Skeletal muscle satellite cell (primary cell): ENCODE measurements around the gene DYSF.

Experiments
- H3K27me3 ChIP-seq: 2 replicates; pipeline ENCODE4 v1.7.0; 2013; ENCODE audit warnings: low read length; ENCODE audit not compliant: control insufficient read depth, insufficient read depth
- H3K36me3 ChIP-seq: 2 replicates; pipeline ENCODE4 v1.7.0; 2013; ENCODE audit warnings: mild to moderate bottlenecking, control low read depth, low read length; ENCODE audit not compliant: insufficient read depth
- H3K4me1 ChIP-seq: 2 replicates; pipeline ENCODE4 v1.7.0; 2013; ENCODE audit warnings: low read length; ENCODE audit not compliant: control insufficient read depth, insufficient read depth
- H3K4me2 ChIP-seq: 2 replicates; pipeline ENCODE4 v1.7.0; 2013; ENCODE audit warnings: mild to moderate bottlenecking, low read length
- H3K4me3 ChIP-seq: 2 replicates; pipeline ENCODE4 v1.7.0; 2013; ENCODE audit warnings: low read length
- H3K9ac ChIP-seq: 2 replicates; pipeline ENCODE4 v1.7.0; 2013; ENCODE audit warnings: mild to moderate bottlenecking, low read depth, low read length, moderate library complexity
- H3K9me3 ChIP-seq: replicated peaks from 2 replicates; pipeline ENCODE4 v1.7.0; 2013; ENCODE audit warnings: mild to moderate bottlenecking, control low read depth, low read length

DYSF gene

GRCh38 chr2:71699428-71699827, 246.1 kb downstream of the DYSF start:
- Histone ChIP-seq H3K9ac (no peak overlapping the region), H3K9me3 (no peaks in the 10 kb centered on the region), H3K27me3 (peaks cover 55% of the 10 kb centered on the region), H3K4me2 (no peak overlapping the region), H3K4me3 (no peak overlapping the region), H3K4me1 (peaks cover 4% of the 10 kb centered on the region), H3K36me3 (no peaks in the 10 kb centered on the region)

- Histone ChIP-seq H3K9me3 (no peaks in the 10 kb centered on the region), H3K9ac (no peak overlapping the region), H3K4me1 (peaks cover 4% of the 10 kb centered on the region), H3K27me3 (peaks cover 53% of the 10 kb centered on the region), H3K4me3 (no peak overlapping the region), H3K36me3 (no peaks in the 10 kb centered on the region), H3K4me2 (no peak overlapping the region)
These were observed 246.8 kb downstream of the DYSF start for GRCh38 chr2:71700041-71700657.

- Histone ChIP-seq H3K4me3 (no peak overlapping the region), H3K4me2 (no peak overlapping the region), H3K9me3 (no peaks in the 10 kb centered on the region), H3K36me3 (no peaks in the 10 kb centered on the region), H3K9ac (no peak overlapping the region), H3K4me1 (peaks cover 4% of the 10 kb centered on the region), H3K27me3 (peaks cover 58% of the 10 kb centered on the region)
These were observed 247.5 kb downstream of the DYSF start for GRCh38 chr2:71700658-71701397.

- Histone ChIP-seq H3K9me3 (no peaks in the 10 kb centered on the region), H3K36me3 (no peaks in the 10 kb centered on the region), H3K9ac (no peak overlapping the region), H3K4me2 (no peak overlapping the region), H3K27me3 (peaks cover 70% of the 10 kb centered on the region), H3K4me1 (peaks cover 4% of the 10 kb centered on the region), H3K4me3 (no peak overlapping the region)
These were observed 249.0 kb downstream of the DYSF start for GRCh38 chr2:71702071-71702970.

GRCh38 chr2:71702971-71703898, 249.9 kb downstream of the DYSF start:
- Histone ChIP-seq H3K4me3 (no peak overlapping the region), H3K9me3 (no peaks in the 10 kb centered on the region), H3K27me3 (peaks cover 79% of the 10 kb centered on the region), H3K4me2 (no peak overlapping the region), H3K36me3 (no peaks in the 10 kb centered on the region), H3K4me1 (peaks cover 4% of the 10 kb centered on the region), H3K9ac (no peak overlapping the region)

GRCh38 chr2:71704131-71704561, 250.8 kb downstream of the DYSF start:
- Histone ChIP-seq H3K4me1 (peaks cover 4% of the 10 kb centered on the region), H3K9ac (no peak overlapping the region), H3K36me3 (no peaks in the 10 kb centered on the region), H3K27me3 (peaks cover 82% of the 10 kb centered on the region), H3K9me3 (no peaks in the 10 kb centered on the region), H3K4me3 (no peak overlapping the region), H3K4me2 (no peak overlapping the region)

- no peak overlapping the region for H3K9ac ChIP-seq
- H3K27me3 ChIP-seq, result peaks cover 78% of the 10 kb centered on the region
- H3K4me1 ChIP-seq, result peaks cover 4% of the 10 kb centered on the region
- no peaks in the 10 kb centered on the region for H3K36me3 ChIP-seq
- H3K4me3 ChIP-seq, result no peak overlapping the region
- no peak overlapping the region for H3K4me2 ChIP-seq
- H3K9me3 ChIP-seq, result no peaks in the 10 kb centered on the region
These were observed 251.3 kb downstream of the DYSF start for GRCh38 chr2:71704688-71705087.

- Histone ChIP-seq H3K9me3 (no peaks in the 10 kb centered on the region), H3K4me3 (no peak overlapping the region), H3K4me1 (peaks cover 4% of the 10 kb centered on the region), H3K9ac (no peak overlapping the region), H3K36me3 (no peaks in the 10 kb centered on the region), H3K4me2 (no peak overlapping the region), H3K27me3 (peaks cover 72% of the 10 kb centered on the region)
These were observed 252.0 kb downstream of the DYSF start for GRCh38 chr2:71705171-71705960.

- Histone ChIP-seq H3K4me2 (no peak overlapping the region), H3K27me3 (peaks cover 69% of the 10 kb centered on the region), H3K36me3 (no peaks in the 10 kb centered on the region), H3K4me1 (no peaks in the 10 kb centered on the region), H3K9me3 (no peaks in the 10 kb centered on the region), H3K9ac (no peak overlapping the region), H3K4me3 (no peak overlapping the region)
These were observed 252.8 kb downstream of the DYSF start for GRCh38 chr2:71706121-71706520.

- peaks cover 63% of the 10 kb centered on the region for H3K27me3 ChIP-seq
- H3K36me3 ChIP-seq, result no peaks in the 10 kb centered on the region
- no peaks in the 10 kb centered on the region for H3K9me3 ChIP-seq
- no peak overlapping the region for H3K9ac ChIP-seq
- H3K4me1 ChIP-seq, result no peaks in the 10 kb centered on the region
- no peak overlapping the region for H3K4me2 ChIP-seq
- no peak overlapping the region for H3K4me3 ChIP-seq
These were observed 253.5 kb downstream of the DYSF start for GRCh38 chr2:71706836-71707235.
